ENCODE data around the gene TMF1.

The TMF1 gene

DNA sequence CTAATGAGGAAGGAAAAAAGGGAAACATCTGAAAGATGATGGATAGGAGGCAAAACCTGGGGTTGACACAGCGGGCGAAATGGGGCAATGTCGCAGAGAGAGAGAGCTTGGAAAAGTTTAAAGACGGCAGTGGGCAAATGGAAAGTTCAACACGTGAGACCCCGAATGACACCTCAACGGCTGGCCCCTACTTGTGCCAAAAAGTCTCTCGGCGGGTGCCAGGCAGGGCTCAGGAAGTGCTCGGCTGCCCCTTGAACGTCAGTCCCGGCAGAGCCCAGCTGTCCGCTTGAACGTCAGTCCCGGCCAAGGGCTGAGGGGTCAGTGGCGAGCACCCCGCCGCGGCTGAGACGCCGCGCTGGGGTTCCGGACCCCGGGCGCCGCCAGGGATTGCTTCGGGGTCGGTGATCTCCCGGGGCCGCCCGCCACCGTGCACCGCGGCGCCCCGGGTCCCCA, 39.3 kb downstream of the TMF1 start:
- peak; percentile 55 for DNase-seq

DNA sequence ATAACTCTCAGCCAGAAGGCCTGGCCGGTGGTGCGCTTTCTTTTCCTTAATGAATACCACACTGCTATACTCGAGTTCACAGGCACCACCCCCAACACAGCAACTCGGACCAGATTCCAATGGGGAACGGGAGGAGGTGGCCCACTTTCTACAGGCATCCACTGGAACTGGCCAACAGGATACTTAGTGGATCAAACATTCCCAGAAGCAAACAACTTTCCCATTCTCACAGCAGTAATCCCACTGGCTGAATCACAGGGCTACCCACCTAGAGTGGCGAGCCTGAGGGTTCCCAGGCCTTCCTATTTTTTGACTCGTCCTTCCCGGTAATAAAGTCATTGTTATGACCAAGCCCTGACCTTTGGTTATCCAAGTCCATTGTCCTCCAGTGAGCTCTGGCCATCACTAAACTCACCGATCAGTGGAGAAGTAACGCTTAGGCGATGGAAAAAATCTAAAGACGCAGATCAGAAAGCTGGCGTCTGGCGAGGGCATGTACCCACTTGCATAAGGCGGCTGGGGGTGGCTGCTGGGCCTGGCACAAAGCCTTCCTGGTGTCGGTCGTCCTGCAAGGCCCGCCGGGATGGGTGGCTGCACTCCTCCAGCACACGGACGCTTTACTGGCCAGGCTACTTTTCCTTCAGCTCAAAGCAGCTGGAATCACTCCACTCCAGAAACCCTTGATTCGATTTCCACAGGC, 39.9 kb downstream of the TMF1 start:
- no peak for DNase-seq

DNA sequence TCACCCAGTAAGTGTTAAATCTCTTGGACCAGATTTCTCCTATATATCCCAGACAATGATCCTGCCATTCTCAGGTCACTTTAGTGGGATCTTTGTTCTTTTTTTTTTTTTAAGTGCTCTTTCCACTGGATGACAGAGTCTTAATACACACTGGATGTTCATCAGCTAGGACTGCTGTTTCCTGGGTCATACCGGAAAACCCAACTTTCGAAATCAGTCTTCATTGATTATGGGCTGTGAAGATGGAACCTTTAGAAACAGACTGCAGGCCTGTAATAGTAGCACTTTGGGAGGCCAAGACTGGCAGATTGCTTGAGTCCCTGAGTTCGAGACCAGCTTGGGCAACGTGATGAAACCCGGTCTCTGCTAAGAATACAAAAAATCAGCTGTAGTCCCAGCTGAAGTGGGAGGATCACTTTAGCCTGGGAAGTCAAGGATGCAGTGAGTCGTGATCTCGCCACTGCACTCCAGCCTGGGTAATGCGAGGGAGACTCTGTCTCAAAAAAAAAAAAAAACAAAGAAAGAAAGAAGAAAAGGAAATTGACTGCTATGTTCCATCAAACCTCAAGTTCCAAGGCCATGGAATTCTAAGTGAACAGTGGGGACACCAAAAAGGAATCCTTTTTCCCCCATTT, 40.9 kb downstream of the TMF1 start:
- no peak for DNase-seq

DNA sequence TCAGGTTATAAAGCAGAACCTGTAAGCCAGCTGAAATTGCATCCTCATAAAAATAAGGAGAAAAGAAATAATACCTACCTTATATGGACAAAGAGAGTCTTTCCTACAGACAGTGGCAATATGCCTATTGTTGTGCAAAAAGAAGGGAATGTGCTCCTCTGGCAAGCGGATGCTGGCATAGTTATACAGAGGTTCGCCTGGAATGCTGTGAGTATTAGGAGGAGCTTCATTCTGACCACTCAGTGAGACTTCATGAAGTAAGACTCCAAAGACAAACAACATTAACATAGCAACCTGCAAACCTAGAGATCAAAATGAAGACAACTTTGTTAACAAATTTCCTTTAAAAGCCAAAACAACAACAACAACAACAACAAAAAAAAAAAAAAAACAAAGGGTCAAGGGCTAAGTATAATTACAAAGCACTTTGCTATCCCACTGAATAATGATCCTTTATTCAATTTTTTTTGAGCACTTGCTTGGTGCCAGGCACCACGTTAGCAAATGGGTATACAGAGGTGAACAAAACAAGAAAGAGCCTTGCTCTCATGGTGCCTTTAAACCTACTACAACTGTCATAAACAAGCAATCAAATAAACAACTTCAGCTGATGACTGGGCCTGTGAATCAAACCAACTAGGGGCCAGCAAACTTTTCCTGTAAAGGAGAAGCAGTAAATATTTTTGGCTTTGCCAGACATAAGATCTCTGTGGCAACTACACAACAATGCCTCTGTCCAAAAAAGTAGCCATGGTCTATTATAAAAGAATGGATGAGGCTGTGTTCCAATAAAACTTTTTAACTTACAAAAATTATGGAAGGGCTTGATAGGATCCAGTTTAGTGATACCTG, 42.3 kb downstream of the TMF1 start:
- no peak for DNase-seq

DNA sequence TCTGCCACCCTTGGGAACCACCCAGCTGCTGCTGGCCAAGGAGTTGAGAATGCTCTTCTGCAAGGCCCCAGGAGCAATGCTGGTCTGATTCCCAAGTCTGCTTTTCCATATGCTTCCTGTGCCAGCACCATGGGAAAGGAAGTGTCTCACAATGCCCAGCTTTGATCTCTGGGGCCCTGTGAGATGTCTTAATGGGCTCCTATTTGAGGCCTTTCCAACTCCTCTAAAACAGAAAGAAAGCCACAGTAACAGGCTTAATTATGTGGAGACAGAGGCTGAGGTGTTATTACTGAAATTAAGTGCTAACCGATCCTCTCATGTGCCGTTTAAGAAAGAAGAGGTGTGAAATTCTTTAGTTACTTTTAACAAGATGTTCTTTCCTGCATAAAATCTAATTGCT, 43.2 kb downstream of the TMF1 start:
- DNase-seq: no peak

DNA sequence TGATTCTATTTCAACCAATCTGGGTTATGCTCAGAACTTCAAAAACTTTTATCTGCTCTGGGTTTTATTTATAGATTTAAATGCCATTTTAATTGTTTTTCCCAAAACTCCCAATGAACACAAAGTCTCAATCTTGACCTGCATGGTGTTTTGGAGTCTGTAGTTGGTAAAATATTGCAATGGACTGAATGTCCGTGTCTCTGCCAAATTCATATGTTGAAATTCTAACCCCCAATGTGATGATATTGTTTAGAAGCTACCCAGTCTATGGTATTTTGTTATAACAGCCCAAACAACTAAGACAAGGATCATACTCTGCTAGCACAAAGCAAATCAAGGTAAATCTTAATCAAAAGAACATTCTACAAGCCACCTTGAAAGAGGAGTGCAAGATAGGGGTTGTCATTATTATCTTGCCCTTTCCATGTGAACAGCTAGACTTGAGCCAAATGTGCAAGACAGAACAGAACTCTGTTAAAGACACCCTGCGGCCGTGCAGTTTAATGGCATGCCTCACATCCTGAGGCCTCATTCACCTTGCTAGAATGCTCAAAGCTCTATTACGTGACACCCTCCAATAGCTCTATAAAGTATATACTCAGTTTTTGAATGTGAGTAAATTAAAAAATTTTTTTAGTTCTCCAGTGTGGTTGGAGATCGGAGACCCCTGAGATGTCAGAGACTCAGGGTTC, 46.2 kb downstream of the TMF1 start:
- no peak for DNase-seq

DNA sequence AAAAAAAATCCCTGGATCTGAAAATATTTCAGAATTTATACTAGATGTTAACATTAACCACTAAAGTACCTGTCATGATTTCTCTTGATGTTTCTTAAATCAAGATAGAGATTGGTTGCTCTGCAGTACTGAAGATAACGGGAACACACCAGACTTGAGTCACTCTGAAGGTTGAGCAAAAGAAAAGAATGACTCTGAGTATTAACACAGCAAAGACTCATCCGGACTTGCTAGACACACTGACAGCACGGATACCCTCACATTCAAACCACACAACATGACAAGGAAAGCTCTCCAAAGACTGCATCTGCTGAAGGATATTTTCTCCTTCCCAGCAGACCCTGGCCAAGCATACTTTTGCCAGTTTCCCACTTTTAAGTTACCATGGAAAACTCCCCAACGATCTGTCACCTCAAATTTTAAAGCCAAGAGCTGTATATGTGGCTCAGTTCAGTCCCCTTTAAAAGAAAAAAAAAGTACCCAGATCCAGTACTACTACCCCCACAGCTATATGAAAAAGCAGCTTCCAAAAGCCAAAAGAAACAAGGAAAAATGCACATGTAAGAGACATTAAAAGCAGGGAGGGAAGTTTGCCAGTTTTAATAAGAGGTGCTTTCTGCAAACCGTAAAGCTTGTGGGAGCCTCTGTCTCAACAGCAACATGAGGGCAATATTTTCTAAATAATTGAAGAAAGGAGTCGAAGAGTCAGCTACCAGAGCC, 46.9 kb downstream of the TMF1 start:
- DNase-seq: no peak

DNA sequence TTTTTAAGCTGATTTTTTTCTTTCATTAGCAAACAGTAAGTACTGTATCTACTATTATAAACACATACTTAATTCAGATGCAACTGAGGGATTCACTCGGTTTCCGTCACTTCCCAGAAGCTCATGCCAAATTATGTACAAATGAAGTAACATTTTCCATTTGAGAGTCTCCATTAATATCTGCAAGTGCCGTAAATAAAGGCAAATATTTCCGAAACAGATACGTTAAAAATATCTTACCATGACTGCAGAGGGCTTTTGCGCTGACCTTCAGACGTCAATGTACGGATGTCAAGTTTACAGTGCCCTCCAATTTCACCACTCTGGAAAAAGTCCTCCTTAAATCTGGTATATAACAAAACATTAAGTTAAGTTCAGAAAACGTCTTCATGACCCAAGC, 48.0 kb downstream of the TMF1 start:
- DNase-seq: no peak

DNA sequence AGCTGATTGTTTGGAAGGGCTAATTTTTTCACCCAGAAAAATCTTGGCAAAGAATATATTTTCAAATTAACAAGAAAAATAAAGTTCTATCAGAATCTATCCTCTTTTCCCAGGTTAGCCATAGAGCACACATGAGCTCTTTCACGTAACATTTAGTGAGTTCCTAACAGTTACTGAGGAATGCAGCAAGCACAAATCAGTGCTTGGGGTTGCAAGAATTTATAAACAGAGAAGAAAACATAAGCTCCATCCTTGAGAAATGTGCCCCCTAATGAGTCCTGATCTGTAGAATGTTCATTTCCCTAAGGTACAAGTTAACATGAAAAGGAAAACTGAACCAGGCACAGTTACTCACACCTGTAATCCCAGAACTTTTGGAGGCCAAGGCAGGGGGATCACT, 52.5 kb downstream of the TMF1 start:
- no peak for DNase-seq

DNA sequence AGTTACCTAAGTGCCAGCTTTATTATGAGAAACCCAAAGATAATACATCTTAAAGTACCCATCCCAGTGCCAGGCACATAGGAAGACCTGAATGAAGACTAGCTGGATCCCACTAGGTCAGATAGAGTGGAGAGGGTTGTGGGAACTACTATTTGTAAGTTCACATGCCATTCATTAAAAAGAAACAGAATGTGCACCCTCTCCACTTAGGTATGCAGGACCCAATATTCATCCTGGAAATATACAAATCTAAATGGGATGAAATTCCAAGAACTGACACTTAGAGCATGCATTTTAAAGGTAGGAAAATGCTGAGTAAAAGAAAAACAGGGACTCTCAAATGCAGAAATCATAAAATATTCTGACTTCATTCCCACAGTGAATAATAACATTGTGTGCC, 53.0 kb downstream of the TMF1 start:
- no peak for DNase-seq

DNA sequence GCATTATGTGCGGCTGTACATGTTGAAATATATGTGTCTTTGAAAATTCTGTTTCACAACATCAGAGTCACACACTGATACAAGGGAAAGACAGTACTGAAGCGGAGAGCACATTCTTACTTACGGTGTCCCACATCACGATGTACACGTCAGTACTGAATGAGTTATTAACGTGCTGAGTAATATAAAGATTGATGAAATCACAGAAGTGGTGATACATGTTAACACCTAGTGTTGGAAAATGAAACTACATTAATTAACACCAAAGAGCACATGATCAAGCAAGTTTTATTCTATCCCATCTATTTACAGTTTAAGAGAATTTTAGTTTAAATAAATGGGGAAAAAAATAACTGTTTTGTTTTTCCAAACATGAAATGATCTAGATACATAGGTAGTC, 54.2 kb downstream of the TMF1 start:
- DNase-seq: no peak

DNA sequence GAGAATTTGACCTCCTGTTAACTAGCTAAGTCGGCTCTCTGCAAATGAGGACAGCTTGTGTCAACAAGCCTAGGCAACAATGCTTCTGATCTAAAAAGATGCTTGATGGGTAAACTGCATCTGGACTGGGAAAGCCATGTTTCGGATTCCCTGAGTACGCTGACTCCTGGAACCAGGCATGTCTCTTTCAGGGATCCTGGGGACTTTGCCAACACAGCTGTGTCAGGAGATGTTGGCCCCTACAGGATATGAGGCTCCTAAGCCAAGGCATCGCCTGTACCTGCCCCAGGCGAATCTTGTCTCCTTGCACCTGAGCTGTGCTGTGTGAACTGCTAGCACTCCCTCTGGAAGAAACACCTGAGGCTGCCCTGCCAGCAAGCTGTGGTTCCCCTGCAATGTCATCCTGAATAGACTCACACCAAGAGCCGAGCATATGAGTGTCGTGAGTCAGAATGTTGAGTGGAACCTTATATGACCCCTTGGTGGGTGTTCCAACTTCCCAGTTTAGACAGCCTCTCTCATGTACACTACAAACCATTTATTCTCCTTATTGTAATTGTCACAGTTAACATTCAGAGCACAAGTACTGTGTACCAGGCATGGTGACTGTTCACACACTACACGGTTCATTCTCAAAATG, 55.7 kb downstream of the TMF1 start:
- no peak for DNase-seq

DNA sequence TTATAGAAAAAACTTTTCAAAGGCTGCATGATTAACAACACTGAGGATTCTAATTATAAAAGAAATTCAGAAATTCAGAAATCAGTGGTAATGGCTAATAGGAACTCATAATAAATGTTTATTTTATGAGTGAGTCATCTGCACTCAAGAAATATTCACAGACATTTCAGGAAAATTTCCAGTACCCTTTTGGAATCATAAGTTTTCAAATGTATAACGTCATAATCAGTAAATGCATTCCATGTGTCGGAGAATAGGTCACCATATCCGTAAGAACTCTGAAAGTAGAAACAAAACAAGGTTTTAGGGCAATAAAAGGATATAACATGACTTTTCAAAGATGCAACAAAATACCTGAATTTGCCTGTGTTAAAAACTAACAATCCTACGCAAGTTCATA, 63.4 kb downstream of the TMF1 start:
- DNase-seq: no peak

DNA sequence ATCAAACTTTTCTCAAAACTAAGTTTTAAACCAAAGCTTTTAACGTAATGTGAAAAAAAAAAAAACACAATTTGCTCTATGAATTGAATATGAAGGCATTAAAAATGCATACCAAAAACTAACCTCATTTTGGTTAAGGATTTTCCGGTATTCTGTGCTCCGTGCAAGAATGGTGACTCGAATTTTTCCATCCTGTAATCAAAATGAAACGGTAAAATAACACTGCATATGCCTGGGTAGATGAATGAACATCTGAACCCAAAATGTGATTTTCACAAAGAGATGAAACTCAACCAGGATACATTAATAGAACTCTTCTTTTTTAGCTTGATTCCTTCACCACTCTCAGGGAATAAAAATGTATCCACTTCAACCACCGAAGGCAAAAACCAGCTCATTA, 64.8 kb downstream of the TMF1 start:
- DNase-seq: no peak

DNA sequence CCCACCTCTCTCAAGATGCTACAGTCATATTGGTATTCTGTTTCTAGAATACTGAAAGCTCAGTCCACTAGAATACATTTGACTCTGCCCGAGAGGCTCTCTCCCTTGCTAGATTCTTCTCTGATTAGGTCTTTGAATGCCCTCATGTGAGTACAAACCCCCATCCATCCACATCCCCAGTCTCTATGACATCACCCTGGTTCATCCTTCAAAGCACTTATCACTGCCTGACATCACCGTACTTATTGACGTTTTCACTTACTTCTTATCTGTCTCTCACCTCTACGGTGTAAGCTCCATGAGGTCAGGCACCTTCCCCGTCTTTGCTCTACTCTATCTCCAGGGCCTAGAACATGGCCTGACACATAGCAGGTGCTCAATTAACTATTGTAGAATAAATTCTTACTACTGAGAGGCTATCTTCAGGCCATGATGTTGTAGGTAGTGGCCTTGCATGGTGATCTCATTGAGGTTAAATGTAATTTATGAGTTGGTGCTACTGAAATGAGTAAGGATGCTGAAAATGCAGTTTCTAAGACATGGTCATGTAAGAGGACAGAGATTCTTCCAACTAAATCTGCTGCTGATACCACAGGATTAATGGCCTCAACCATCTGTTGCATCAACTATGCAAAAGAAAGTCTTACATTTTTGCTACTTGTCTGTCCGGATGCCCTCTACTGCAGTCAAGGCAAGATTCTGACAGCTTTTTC, 65.5 kb downstream of the TMF1 start:
- DNase-seq: no peak

DNA sequence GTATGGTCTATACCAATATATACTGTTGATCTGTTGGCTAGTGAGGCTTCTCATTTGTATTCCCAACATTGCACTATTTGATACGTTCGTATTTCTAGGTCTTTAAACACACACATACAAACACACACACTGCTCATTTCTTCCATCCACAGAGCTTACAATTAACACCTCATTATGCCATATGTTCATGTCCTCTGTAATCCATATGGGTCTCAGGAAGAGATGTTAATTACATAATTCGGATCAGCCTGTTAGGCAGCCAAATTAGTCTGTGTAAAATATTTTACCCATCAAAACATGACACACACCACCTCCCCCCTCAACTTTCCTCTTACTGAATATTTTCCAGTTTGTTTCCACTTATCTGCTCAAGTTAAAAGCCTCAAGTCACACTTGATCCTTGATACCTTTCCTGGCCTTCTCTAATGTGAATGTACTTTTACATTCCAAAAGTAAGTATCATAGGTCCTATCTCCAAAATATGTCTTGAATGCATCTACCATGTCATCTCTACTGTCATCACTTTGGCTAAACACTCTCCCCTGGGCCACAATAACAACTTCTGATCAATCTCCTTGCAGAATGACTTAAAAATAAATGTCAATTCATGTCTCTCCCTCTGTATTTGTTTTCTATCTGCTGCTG, 66.9 kb downstream of the TMF1 start:
- no peak for DNase-seq

DNA sequence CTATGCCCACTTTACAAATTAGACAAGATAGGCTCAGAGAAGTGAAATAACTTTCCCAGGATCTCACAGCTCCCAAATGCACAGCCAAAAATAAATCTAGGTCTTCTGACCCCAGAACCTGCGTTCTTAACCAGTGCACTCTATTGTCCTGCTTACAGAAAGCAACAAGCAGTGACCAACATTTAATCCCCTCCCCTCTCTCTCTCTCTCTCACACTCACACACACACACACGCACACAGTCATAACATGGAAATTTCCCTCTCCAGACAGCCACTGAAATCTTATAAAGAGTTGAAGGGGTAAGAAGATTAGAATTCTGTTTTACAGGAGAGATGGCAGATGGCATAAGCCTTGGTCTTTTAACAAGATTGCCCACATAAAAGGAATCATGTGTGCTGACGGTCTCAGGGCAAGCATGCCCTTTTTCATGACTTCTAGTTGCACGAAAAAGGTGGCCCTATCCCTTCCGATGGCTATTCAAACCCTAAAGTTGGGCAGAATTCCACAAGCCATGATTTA, 68.1 kb downstream of the TMF1 start:
- DNase-seq: no peak

DNA sequence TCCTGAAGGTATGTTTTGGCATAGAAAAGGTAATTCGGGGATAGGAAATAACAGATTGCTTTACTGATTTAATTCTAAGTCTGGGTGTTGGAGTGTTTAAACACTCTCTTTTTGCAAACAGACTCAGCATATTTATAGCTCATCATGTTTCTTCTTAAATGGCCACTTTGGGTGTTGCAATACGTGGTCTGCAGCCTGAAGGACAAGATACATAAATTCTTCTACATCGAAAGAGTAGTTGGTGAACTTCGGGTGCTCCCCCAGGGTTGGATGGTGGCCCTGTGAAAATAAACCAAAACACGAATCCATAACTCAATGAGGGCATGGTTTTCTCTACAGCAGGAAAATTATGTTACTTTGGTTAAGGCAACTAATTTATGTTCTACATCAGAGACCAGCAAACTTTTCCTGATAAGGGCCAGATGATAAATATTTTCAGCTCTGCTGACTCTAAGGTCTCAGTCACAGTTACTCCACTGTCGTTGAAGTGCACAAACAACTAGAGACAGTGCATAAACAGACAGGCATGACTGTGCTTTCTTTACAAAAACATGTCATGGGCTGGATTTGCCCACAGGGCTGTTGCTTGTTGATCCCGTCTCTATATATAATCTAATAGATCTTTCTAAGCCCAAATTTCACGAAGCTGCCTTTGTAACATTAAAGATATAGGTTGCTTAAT, 74.5 kb downstream of the TMF1 start:
- no peak for DNase-seq

DNA sequence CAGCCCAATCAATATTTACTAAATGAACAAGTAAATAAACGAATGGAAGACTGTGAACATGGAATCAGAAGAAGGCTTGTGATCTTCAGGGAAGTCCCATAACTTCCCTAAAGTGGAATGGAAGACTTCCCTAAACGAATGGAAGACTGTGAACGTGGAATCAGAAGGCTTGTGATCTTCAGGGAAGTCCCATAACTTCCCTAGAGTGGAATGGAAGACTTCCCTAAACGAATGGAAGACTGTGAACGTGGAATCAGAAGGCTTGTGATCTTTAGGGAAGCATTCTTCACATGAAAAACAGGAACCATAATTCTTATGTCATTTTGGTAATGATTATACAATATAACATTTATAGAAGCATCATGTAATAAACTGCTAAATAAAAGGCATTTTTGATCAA, 77.4 kb downstream of the TMF1 start:
- DNase-seq: no peak

DNA sequence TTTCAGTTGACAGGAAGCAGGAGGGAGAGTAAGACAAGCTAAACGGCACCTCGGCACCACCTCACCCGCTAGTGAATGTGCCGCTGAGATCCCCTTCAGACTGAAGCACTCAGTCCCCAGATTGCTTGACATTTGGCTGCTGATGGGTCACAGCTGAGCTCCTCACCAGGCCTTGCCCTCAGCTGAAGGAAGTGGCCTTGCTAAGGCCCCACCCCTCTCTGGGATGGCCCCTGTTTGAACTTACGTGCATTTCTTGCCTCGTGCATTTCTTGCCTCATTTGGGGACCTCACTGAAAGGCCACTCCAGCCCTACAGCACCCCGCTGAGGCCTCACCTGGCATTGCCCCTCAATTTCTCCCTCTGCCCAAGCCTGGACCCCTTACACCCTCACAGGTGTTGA, 78.5 kb downstream of the TMF1 start:
- no peak for DNase-seq

Measured in 8988T (cell line).